Measurements from ENCODE around the gene AIFM2. TPM values are rescaled to one million over a fixed set of nuclear protein-coding genes. Genes with fewer than 3 reads are reported as not detected.

Gene AIFM2
- total RNA-seq, 1 donor from 2014 or later = 14.1 TPM

- intact Hi-C loops (cut with DNase I) = no loop called here
- no peak for DNase-seq (ENCODE audit: low spot score)
- no peak for ATAC-seq
These were observed 61.8 kb downstream of the AIFM2 start for GRCh38 chr10:70070834-70071233.

- ATAC-seq = no peak
- no peak for DNase-seq (ENCODE audit: low spot score)
- intact Hi-C loops (cut with DNase I) = no loop called here
These were observed 63.3 kb downstream of the AIFM2 start for GRCh38 chr10:70069346-70069745.

GRCh38 chr10:70068925-70069324 is 63.7 kb downstream of the AIFM2 start:
- ATAC-seq (no peak), DNase-seq (ENCODE audit: low spot score) (no peak)
- intact Hi-C loops (cut with DNase I) = no loop called here

GRCh38 chr10:70067586-70067985 is 65.0 kb downstream of the AIFM2 start:
- DNase-seq (ENCODE audit: low spot score) = no peak
- intact Hi-C loops (cut with DNase I) = no loop called here
- ATAC-seq = no peak

- DNase-seq (ENCODE audit: low spot score) (no peak), ATAC-seq (no peak)
- intact Hi-C loops (cut with DNase I) = no loop called here
These were observed 66.4 kb downstream of the AIFM2 start for GRCh38 chr10:70066190-70066589.

- intact Hi-C loops (cut with DNase I) = no loop called here
- no peak for DNase-seq (ENCODE audit: low spot score)
- no peak for ATAC-seq
These were observed 68.1 kb downstream of the AIFM2 start for GRCh38 chr10:70064486-70064885.

GRCh38 chr10:70063418-70064098 is 69.1 kb downstream of the AIFM2 start:
- ATAC-seq = no peak

More at GRCh38 chr10:70063418-70064098, 69.1 kb downstream of the AIFM2 start:
- no peak for DNase-seq (ENCODE audit: low spot score)
- intact Hi-C loops (cut with DNase I) = no loop called here

Other genes with a start within 250 kb of the AIFM2 start
- 6.7 TPM for gene MACROH2A2, start 80.0 kb downstream of the AIFM2 start, total RNA-seq
- 10.6 TPM for gene TYSND1, start 13.9 kb upstream of the AIFM2 start, total RNA-seq
- 122 TPM for gene SAR1A, start 37.7 kb upstream of the AIFM2 start, total RNA-seq
- gene PPA1, start 100.6 kb upstream of the AIFM2 start, total RNA-seq = 114 TPM
- gene NPFFR1, start 151.2 kb upstream of the AIFM2 start, total RNA-seq = 4.8 TPM
- 5.1 TPM for gene LRRC20, start 249.8 kb upstream of the AIFM2 start, total RNA-seq

Measured in sciatic nerve (tissue), 2 donors.